OCI-LY1 (cell line): ENCODE data around the gene FAM204A.

ENCODE experiments used
- H2AFZ ChIP-seq: fragments of 200-600 bp; sonication (generic), shearing (Covaris generic); 2 replicates; pipeline ENCODE4 v1.6.0; 2014; ENCODE audit warnings: antibody characterized with exemption, mild to moderate bottlenecking, low read length
- H3F3A ChIP-seq: fragments of 200-600 bp; sonication (generic), shearing (Covaris generic); 2 replicates; pipeline ENCODE4 v1.6.0; 2014; ENCODE audit warnings: mild to moderate bottlenecking, antibody characterized with exemption, low read length, moderate library complexity; ENCODE audit not compliant: insufficient read depth
- H3K27ac ChIP-seq: fragments of 200-600 bp; sonication (generic); 2 replicates; pipeline ENCODE4 v1.5.1; 2014; ENCODE audit warnings: low read length, mixed run types, mild to moderate bottlenecking, low read depth; ENCODE audit not compliant: poor library complexity, severe bottlenecking
- H3K27me3 ChIP-seq: fragments of 200-600 bp; sonication (generic); 2 replicates; pipeline ENCODE4 v1.6.0; 2014; ENCODE audit warnings: antibody characterized with exemption, mild to moderate bottlenecking, low read length, moderate library complexity; ENCODE audit not compliant: insufficient read depth
- H3K36me3 ChIP-seq: fragments of 200-600 bp; sonication (generic); 2 replicates; pipeline ENCODE4 v1.6.1; 2014; ENCODE audit warnings: mild to moderate bottlenecking, antibody characterized with exemption, low read length, moderate library complexity, mixed read lengths; ENCODE audit not compliant: insufficient read depth
- H3K4me1 ChIP-seq: fragments of 200-600 bp; sonication (generic); 2 replicates; pipeline ENCODE4 v1.5.1; 2014; ENCODE audit warnings: mild to moderate bottlenecking, low read length, moderate library complexity; ENCODE audit not compliant: insufficient read depth, severe bottlenecking
- H3K4me2 ChIP-seq: fragments of 200-600 bp; sonication (generic), shearing (Covaris generic); 2 replicates; pipeline ENCODE4 v1.6.1; 2014; ENCODE audit warnings: low read length
- H3K4me3 ChIP-seq: fragments of 200-600 bp; sonication (generic); 2 replicates; pipeline ENCODE4 v1.5.1; 2014; ENCODE audit warnings: low read length, low read depth, mild to moderate bottlenecking, mixed read lengths; ENCODE audit not compliant: poor library complexity, severe bottlenecking
- H3K79me2 ChIP-seq: fragments of 200-600 bp; shearing (Covaris generic); 2 replicates; pipeline ENCODE4 v1.6.1; 2016; ENCODE audit warnings: mixed run types, low read length, mixed read lengths; ENCODE audit not compliant: insufficient read depth
- H3K9ac ChIP-seq: fragments of 200-600 bp; sonication (generic), shearing (Covaris generic); 2 replicates; pipeline ENCODE4 v1.6.1; 2014; ENCODE audit warnings: mild to moderate bottlenecking, low read length, mixed read lengths
- H3K9me2 ChIP-seq: fragments of 200-600 bp; sonication (generic), shearing (Covaris generic); 2 replicates; pipeline ENCODE4 v1.6.1; 2014; ENCODE audit warnings: low read depth, mild to moderate bottlenecking, low read length, mixed read lengths
- H3K9me3 ChIP-seq: fragments of 200-600 bp; shearing (Covaris generic); 2 replicates; pipeline ENCODE4 v1.6.1; 2014; ENCODE audit warnings: low read length, mixed read lengths
- H4K20me1 ChIP-seq: fragments of 200-600 bp; sonication (generic), shearing (Covaris generic); 2 replicates; pipeline ENCODE4 v1.6.0; 2016; ENCODE audit warnings: mild to moderate bottlenecking, low read length; ENCODE audit not compliant: insufficient read depth
- CTCF ChIP-seq: fragments of 200-600 bp; sonication (generic), shearing (Covaris generic); IDR thresholded peaks from 2 replicates; pipeline ENCODE4 v1.5.1; 2017; ENCODE audit warnings: mild to moderate bottlenecking, antibody characterized with exemption, low read length, moderate library complexity, mixed read lengths
- EZH2 ChIP-seq: fragments of 200-600 bp; sonication (generic), shearing (Covaris generic); IDR thresholded peaks from 2 replicates; pipeline ENCODE4 v1.8.0; 2017; ENCODE audit warnings: borderline replicate concordance, mixed run types, mild to moderate bottlenecking, antibody characterized with exemption, low read length, moderate library complexity, mixed read lengths

FAM204A gene

GRCh38 chr10:118369641-118370205 is 27.6 kb upstream of the FAM204A start:
- H3K4me1 ChIP-seq = no peaks in the 10 kb centered on the region
- H3K9ac ChIP-seq = no peak overlapping the region
- TF ChIP-seq EZH2 (no peak), CTCF (no peak)
- H3F3A ChIP-seq = no peaks in the 10 kb centered on the region
- no peak overlapping the region for H2AFZ ChIP-seq
- H3K27me3 ChIP-seq = no peaks in the 10 kb centered on the region
- no peaks in the 10 kb centered on the region for H4K20me1 ChIP-seq
- no peaks in the 10 kb centered on the region for H3K36me3 ChIP-seq
- no peak overlapping the region for H3K4me2 ChIP-seq
- no peak overlapping the region for H3K27ac ChIP-seq
- H3K79me2 ChIP-seq = no peaks in the 10 kb centered on the region
- H3K9me2 ChIP-seq = no peaks in the 10 kb centered on the region
- no peaks in the 10 kb centered on the region for H3K9me3 ChIP-seq
- H3K4me3 ChIP-seq = no peak overlapping the region

DNA sequence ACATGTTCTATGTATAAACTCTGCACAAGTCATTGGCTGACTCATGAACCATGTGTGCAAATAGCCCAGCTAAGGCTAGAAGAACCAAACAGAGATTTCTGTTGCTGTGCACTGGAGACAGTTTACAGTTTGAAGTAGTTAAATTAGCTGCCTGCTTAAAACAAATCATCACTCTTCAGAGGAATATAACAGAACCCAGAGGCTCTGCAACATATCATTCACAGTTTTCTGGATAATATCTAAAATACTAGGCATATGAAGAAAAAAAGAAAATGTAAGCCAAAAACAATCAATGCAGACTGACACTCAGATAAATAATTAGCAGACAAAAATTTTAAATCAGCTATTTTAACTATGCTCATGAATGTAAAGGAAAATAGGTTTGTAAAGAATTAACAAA is 23.6 kb upstream of the FAM204A start:
- H3K4me1 ChIP-seq = no peaks in the 10 kb centered on the region
- H4K20me1 ChIP-seq = no peaks in the 10 kb centered on the region
- no peak overlapping the region for H2AFZ ChIP-seq
- H3K27me3 ChIP-seq = no peaks in the 10 kb centered on the region
- H3K36me3 ChIP-seq = no peaks in the 10 kb centered on the region
- H3K4me2 ChIP-seq = no peak overlapping the region
- H3F3A ChIP-seq = no peaks in the 10 kb centered on the region
- H3K9ac ChIP-seq = no peak overlapping the region
- no peaks in the 10 kb centered on the region for H3K9me3 ChIP-seq
- H3K79me2 ChIP-seq = no peaks in the 10 kb centered on the region
- no peak overlapping the region for H3K4me3 ChIP-seq
- H3K9me2 ChIP-seq = no peaks in the 10 kb centered on the region
- H3K27ac ChIP-seq = no peak overlapping the region
- TF ChIP-seq EZH2 (no peak), CTCF (no peak)

DNA sequence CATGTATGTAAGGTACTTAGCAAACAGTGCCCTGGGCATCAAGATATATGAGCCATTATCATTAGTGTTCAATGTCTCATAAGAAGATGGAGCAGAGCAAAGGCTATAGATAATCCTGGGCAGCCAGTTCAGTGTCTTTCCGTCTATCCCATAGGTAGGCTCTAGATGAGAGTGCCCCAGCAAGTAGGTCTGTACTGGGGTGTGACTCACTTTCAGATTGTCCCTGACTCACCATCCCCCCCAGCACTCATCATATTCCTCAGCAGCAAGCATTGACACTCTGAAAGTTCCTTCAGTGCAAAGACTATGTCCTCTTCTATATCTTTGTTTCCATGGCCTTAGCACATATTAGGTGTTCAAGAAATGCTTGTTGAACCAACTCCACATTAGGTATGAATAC is 20.0 kb upstream of the FAM204A start:
- Histone ChIP-seq H3K4me1 (no peaks in the 10 kb centered on the region), H2AFZ (no peak overlapping the region), H3K9me2 (no peaks in the 10 kb centered on the region), H3K4me3 (no peak overlapping the region), H3K79me2 (no peaks in the 10 kb centered on the region), H3K9me3 (no peaks in the 10 kb centered on the region), H3F3A (no peaks in the 10 kb centered on the region), H3K4me2 (no peak overlapping the region), H3K27me3 (no peaks in the 10 kb centered on the region), H3K27ac (no peak overlapping the region), H4K20me1 (no peaks in the 10 kb centered on the region), H3K36me3 (no peaks in the 10 kb centered on the region), H3K9ac (no peak overlapping the region)
- TF ChIP-seq EZH2 (no peak), CTCF (no peak)
